ENCODE data around the gene APIP. TPM values are rescaled to one million over a fixed set of nuclear protein-coding genes. Genes with fewer than 3 reads are reported as not detected.

APIP gene
- polyA plus RNA-seq, 1 of the 3 experiments (the other 2 are of a cell fraction): 21.3 TPM

GRCh38 chr11:34864424-34864823, 51.8 kb downstream of the APIP start:
- ChIA-PET POLR2A (no interaction called here), CTCF (no interaction called here)
- H4K20me1 ChIP-seq (ENCODE audit: insufficient read depth): no peaks in the 10 kb centered on the region
- H3K4me1 ChIP-seq (ENCODE audit: control insufficient read depth in 1 of 2, insufficient read depth in 2 of 2, low read depth in 1 of 2, low read length in 1 of 2): no peaks in the 10 kb centered on the region
- no peaks in the 10 kb centered on the region for H3K79me2 ChIP-seq (ENCODE audit: insufficient read depth)
- H3K36me3 ChIP-seq (replicated peaks in 1 of 2; ENCODE audit: control insufficient read depth in 1 of 2, insufficient read depth in 2 of 2, low read length in 1 of 2): no peaks in the 10 kb centered on the region
- no peaks in the 10 kb centered on the region for H3K9me2 ChIP-seq
- no peak overlapping the region for H3K27ac ChIP-seq (ENCODE audit: low read depth in 2 of 2, low read length in 1 of 2)
- no peak overlapping the region for H3K4me3 ChIP-seq (ENCODE audit: low read depth in 2 of 2, low read length in 1 of 2)
- no peak overlapping the region for H2AFZ ChIP-seq (ENCODE audit: low read depth)
- peaks cover 14% of the 10 kb centered on the region; the same call in 1 of the 2 replicates for H3K27me3 ChIP-seq (ENCODE audit: insufficient read depth)
- 54% methylated on average over 2 of the region's 2 CpGs for WGBS (ENCODE audit: low lambda C conversion rate)
- TF ChIP-seq TCF12 (IDR thresholded peaks at IDR 0.05): no peak
- no peak for TF ChIP-seq FOSL2 (IDR thresholded peaks at IDR 0.05; ENCODE audit: borderline replicate concordance, low read depth)
- no peak overlapping the region for H3K4me2 ChIP-seq
- no peak for DNase-seq
- H3F3A ChIP-seq (replicated peaks; ENCODE audit: insufficient read depth): no peaks in the 10 kb centered on the region
- no peak overlapping the region for H3K9ac ChIP-seq
- no peaks in the 10 kb centered on the region for H3K9me3 ChIP-seq

- Histone ChIP-seq H3K27ac (ENCODE audit: low read depth in 2 of 2, low read length in 1 of 2) (no peak overlapping the region), H2AFZ (ENCODE audit: low read depth) (no peak overlapping the region), H3K9me2 (no peaks in the 10 kb centered on the region), H3F3A (replicated peaks; ENCODE audit: insufficient read depth) (no peaks in the 10 kb centered on the region), H3K4me1 (ENCODE audit: control insufficient read depth in 1 of 2, insufficient read depth in 2 of 2, low read depth in 1 of 2, low read length in 1 of 2) (no peaks in the 10 kb centered on the region), H4K20me1 (ENCODE audit: insufficient read depth) (no peaks in the 10 kb centered on the region), H3K36me3 (replicated peaks in 1 of 2; ENCODE audit: control insufficient read depth in 1 of 2, insufficient read depth in 2 of 2, low read length in 1 of 2) (no peaks in the 10 kb centered on the region), H3K9me3 (no peaks in the 10 kb centered on the region), H3K4me2 (no peak overlapping the region), H3K4me3 (ENCODE audit: low read depth in 2 of 2, low read length in 1 of 2) (no peak overlapping the region), H3K27me3 (ENCODE audit: insufficient read depth) (peaks cover 14% of the 10 kb centered on the region; the same call in 1 of the 2 replicates), H3K9ac (no peak overlapping the region), H3K79me2 (ENCODE audit: insufficient read depth) (no peaks in the 10 kb centered on the region)
- 13% methylated on average over 2 of the region's 2 CpGs for WGBS (ENCODE audit: low lambda C conversion rate)
- TF ChIP-seq USF2 (IDR thresholded peaks at IDR 0.05; ENCODE audit: borderline replicate concordance, low read depth, low read length) (no peak), TEAD4 (IDR thresholded peaks at IDR 0.05; ENCODE audit: borderline replicate concordance, insufficient read depth) (no peak), SIN3A (IDR thresholded peaks at IDR 0.05; ENCODE audit: borderline replicate concordance, low read depth, low read length) (no peak), RAD21 (IDR thresholded peaks at IDR 0.05; ENCODE audit: low read length) (no peak), NFIC (IDR thresholded peaks at IDR 0.05; ENCODE audit: borderline replicate concordance) (no peak), RXRA (IDR thresholded peaks at IDR 0.05; ENCODE audit: borderline replicate concordance, low read depth) (no peak), CTCF (IDR thresholded peaks at IDR 0.05) (no peak), ZBTB33 (IDR thresholded peaks at IDR 0.05; ENCODE audit: borderline replicate concordance, low read depth) (no peak)
- no peak for DNase-seq
- ChIA-PET POLR2A (no interaction called here), CTCF (no interaction called here)
Measured at GRCh38 chr11:34863048-34863447, 53.1 kb downstream of the APIP start.

Data from SK-N-SH (cell line).